ENCODE results near the gene AASDH.
"Not testable (repeated sequence)": the region's sequence is repeated elsewhere in the genome, so short reads cannot be mapped to it uniquely, and the experiment has no call there.

AASDH gene

GRCh38 chr4:56371426-56372220 is 15.7 kb downstream of the AASDH start:
- FAIRE-seq: no peak
- TF ChIP-seq SPI1 (IDR thresholded peaks at IDR 0.05; ENCODE audit: low read depth, low read length) (no peak), POLR2A (IDR thresholded peaks at IDR 0.05; ENCODE audit: low read depth, low read length) (no peak), POLR2AphosphoS5 (IDR thresholded peaks at IDR 0.05; ENCODE audit: low read depth, low read length) (no peak), POU2F2 (IDR thresholded peaks at IDR 0.05; ENCODE audit: low read depth, low read length) (no peak), TAF1 (IDR thresholded peaks at IDR 0.05; ENCODE audit: low read depth, low read length) (no peak), PAX5 (IDR thresholded peaks at IDR 0.05; ENCODE audit: insufficient read depth, low read length, severe bottlenecking) (no peak)
- DNase-seq (ENCODE audit: insufficient read length, low spot score): no peak

GRCh38 chr4:56370377-56370776 is 16.9 kb downstream of the AASDH start:
- DNase-seq (ENCODE audit: insufficient read length, low spot score) (no peak), FAIRE-seq (no peak)
- TF ChIP-seq SPI1 (IDR thresholded peaks at IDR 0.05; ENCODE audit: low read depth, low read length): no peak
- no peak for TF ChIP-seq PAX5 (IDR thresholded peaks at IDR 0.05; ENCODE audit: insufficient read depth, low read length, severe bottlenecking)
- no peak for TF ChIP-seq POLR2AphosphoS5 (IDR thresholded peaks at IDR 0.05; ENCODE audit: low read depth, low read length)
- no peak for TF ChIP-seq TAF1 (IDR thresholded peaks at IDR 0.05; ENCODE audit: low read depth, low read length)
- no peak for TF ChIP-seq POU2F2 (IDR thresholded peaks at IDR 0.05; ENCODE audit: low read depth, low read length)
- TF ChIP-seq POLR2A (IDR thresholded peaks at IDR 0.05; ENCODE audit: low read depth, low read length): no peak

DNA sequence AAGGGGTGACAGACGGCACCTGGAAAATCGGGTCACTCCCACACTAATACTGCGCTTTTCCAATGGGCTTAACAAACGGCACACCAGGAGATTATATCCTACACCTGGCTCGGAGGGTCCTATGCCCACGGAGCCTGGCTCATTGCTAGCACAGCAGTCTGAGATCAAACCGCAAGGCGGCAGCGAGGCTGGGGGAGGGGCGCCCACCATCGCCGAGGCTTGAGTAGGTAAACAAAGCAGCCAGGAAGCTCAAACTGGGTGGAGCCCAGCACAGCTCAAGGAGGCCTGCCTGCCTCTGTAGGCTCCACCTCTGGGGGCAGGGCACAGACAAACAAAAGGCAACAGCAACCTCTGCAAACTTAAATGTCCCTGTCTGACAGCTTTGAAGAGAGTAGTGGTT is 24.3 kb downstream of the AASDH start:
- not testable (repeated sequence) for DNase-seq (ENCODE audit: insufficient read length, low spot score); FAIRE-seq

DNA sequence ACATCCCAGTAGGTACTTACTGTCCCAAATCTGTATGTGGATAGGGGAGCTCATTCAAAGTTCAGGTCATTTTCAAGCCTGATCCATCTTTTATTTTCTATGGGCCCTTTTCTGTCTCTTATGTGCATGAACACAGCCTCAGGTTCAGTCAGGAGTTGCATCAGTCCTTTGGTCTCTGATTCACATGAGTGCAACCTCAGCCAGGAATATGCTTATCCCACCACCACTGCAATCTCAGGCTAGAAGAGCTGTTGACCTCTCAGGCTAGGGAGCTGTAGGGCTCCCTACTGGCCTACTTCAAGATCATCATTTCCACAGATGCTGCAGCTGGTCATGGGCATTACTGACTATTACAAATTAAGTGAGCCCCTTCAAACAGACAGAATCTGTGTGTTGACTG is 27.2 kb downstream of the AASDH start:
- TF ChIP-seq POLR2A (IDR thresholded peaks at IDR 0.05; ENCODE audit: low read depth, low read length): no peak
- DNase-seq (ENCODE audit: insufficient read length, low spot score) (no peak), FAIRE-seq (no peak)

GRCh38 chr4:56356650-56357049 is 30.6 kb downstream of the AASDH start:
- no peak for TF ChIP-seq SPI1 (IDR thresholded peaks at IDR 0.05; ENCODE audit: low read depth, low read length)
- FAIRE-seq (no peak), DNase-seq (ENCODE audit: insufficient read length, low spot score) (no peak)

DNA sequence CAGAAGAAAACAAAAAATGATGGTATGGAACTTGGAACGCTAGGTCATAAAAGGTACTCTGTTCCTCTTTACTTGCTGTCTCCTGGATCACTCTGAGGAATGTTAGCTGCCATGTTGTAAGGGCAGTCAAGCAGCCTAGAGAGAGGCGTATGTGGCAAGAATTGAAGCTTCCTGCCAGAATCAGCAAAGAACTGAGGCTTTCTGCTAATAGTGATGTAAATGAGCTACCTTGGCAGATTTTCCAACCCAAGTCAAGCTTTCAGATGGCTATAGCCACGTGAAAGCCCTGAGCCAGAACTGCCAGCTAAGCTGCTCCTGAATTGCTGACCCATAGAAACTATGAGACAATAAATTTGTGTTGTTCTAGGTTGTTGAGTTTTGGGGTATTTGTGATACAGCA is 38.7 kb downstream of the AASDH start:
- FAIRE-seq (no peak), DNase-seq (ENCODE audit: insufficient read length, low spot score) (no peak)
- TF ChIP-seq POLR2A (IDR thresholded peaks at IDR 0.05; ENCODE audit: low read depth, low read length) (no peak), POU2F2 (IDR thresholded peaks at IDR 0.05; ENCODE audit: low read depth, low read length) (no peak), PAX5 (IDR thresholded peaks at IDR 0.05; ENCODE audit: insufficient read depth, low read length, severe bottlenecking) (no peak), TAF1 (IDR thresholded peaks at IDR 0.05; ENCODE audit: low read depth, low read length) (no peak), SPI1 (IDR thresholded peaks at IDR 0.05; ENCODE audit: low read depth, low read length) (no peak), POLR2AphosphoS5 (IDR thresholded peaks at IDR 0.05; ENCODE audit: low read depth, low read length) (no peak)

GRCh38 chr4:56345458-56345857 is 41.8 kb downstream of the AASDH start:
- FAIRE-seq (no peak), DNase-seq (ENCODE audit: insufficient read length, low spot score) (no peak)

DNA sequence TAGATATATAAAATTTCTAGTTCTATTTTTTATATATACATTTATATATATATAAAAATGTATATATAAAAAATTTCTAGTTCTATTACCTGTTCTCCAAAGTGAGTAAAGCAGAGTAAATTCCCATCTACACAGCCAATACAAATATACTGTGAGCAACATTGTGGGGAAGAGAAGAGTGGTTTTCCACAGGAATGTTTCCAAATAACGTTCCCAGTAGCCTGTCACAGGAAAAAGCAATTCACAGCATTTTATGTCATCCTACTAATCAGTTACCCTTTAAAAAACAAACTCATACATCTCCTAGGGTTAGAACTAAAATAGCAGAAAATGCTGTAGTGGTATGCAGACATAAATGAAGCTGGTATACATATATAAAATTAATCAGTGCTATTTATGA is 44.5 kb downstream of the AASDH start:
- DNase-seq (ENCODE audit: insufficient read length, low spot score) (no peak), FAIRE-seq (no peak)
- TF ChIP-seq POU2F2 (IDR thresholded peaks at IDR 0.05; ENCODE audit: low read depth, low read length): no peak
- no peak for TF ChIP-seq POLR2AphosphoS5 (IDR thresholded peaks at IDR 0.05; ENCODE audit: low read depth, low read length)
- TF ChIP-seq PAX5 (IDR thresholded peaks at IDR 0.05; ENCODE audit: insufficient read depth, low read length, severe bottlenecking): no peak
- TF ChIP-seq POLR2A (IDR thresholded peaks at IDR 0.05; ENCODE audit: low read depth, low read length): no peak
- TF ChIP-seq TAF1 (IDR thresholded peaks at IDR 0.05; ENCODE audit: low read depth, low read length): no peak
- TF ChIP-seq SPI1 (IDR thresholded peaks at IDR 0.05; ENCODE audit: low read depth, low read length): no peak

More at GRCh38 chr4:56345458-56345857, 41.8 kb downstream of the AASDH start:
- TF ChIP-seq POU2F2 (IDR thresholded peaks at IDR 0.05; ENCODE audit: low read depth, low read length) (no peak), POLR2A (IDR thresholded peaks at IDR 0.05; ENCODE audit: low read depth, low read length) (no peak), SPI1 (IDR thresholded peaks at IDR 0.05; ENCODE audit: low read depth, low read length) (no peak), TAF1 (IDR thresholded peaks at IDR 0.05; ENCODE audit: low read depth, low read length) (no peak), POLR2AphosphoS5 (IDR thresholded peaks at IDR 0.05; ENCODE audit: low read depth, low read length) (no peak), PAX5 (IDR thresholded peaks at IDR 0.05; ENCODE audit: insufficient read depth, low read length, severe bottlenecking) (no peak)

GRCh38 chr4:56330691-56331090 is 56.6 kb downstream of the AASDH start:
- no peak for FAIRE-seq
- DNase-seq (ENCODE audit: insufficient read length, low spot score): no peak
- TF ChIP-seq POU2F2 (IDR thresholded peaks at IDR 0.05; ENCODE audit: low read depth, low read length) (no peak), PAX5 (IDR thresholded peaks at IDR 0.05; ENCODE audit: insufficient read depth, low read length, severe bottlenecking) (no peak), TAF1 (IDR thresholded peaks at IDR 0.05; ENCODE audit: low read depth, low read length) (no peak), POLR2AphosphoS5 (IDR thresholded peaks at IDR 0.05; ENCODE audit: low read depth, low read length) (no peak), POLR2A (IDR thresholded peaks at IDR 0.05; ENCODE audit: low read depth, low read length) (no peak), SPI1 (IDR thresholded peaks at IDR 0.05; ENCODE audit: low read depth, low read length) (no peak)

GRCh38 chr4:56326363-56326762 is 60.9 kb downstream of the AASDH start:
- DNase-seq (ENCODE audit: insufficient read length, low spot score) (no peak), FAIRE-seq (no peak)
- no peak for TF ChIP-seq POLR2AphosphoS5 (IDR thresholded peaks at IDR 0.05; ENCODE audit: low read depth, low read length)
- no peak for TF ChIP-seq POLR2A (IDR thresholded peaks at IDR 0.05; ENCODE audit: low read depth, low read length)

All from GM12891 (cell line).